Heart right ventricle (tissue), 16 donors: ENCODE measurements around the gene NTSR1. TPM values are rescaled to one million over a fixed set of nuclear protein-coding genes. Genes with fewer than 3 reads are reported as not detected.

Source experiments
- ATAC-seq, 8 donors: fragments of 200-7000 bp; cut with Tn5 transposase; one replicate each; pipeline ENCODE4 v1.9.1; 2020; ENCODE audit warnings: mild to moderate bottlenecking in 8 of 8, moderate library complexity in 8 of 8, moderate number of reproducible peaks in 1 of 8
- DNase-seq, 2 donors: peaks; one replicate each; pipeline ENCODE4 v3.0.0-alpha.2; 2020
- H3K27ac ChIP-seq, 10 donors: fragments of 200-600 bp; sonication (generic) in 2 of 10; one replicate each; pipeline versions ENCODE4 v1.5.0 to v1.8.0; 2020 to 2022; ENCODE audit warnings: mild to moderate bottlenecking in 3 of 10
- H3K27me3 ChIP-seq, 7 donors: fragments of 200-600 bp; one replicate each; pipeline ENCODE4 v1.8.0; 2021 to 2022; ENCODE audit warnings: mild to moderate bottlenecking in 2 of 7
- H3K36me3 ChIP-seq, 9 donors: fragments of 200-600 bp; sonication (generic) in 1 of 9; one replicate each; pipeline versions ENCODE4 v1.5.0 to v1.8.0; 2020 to 2022; ENCODE audit warnings: mild to moderate bottlenecking in 2 of 9
- H3K4me1 ChIP-seq, 9 donors: fragments of 200-600 bp; sonication (generic) in 1 of 9; one replicate each; pipeline versions ENCODE4 v1.5.0 to v1.8.0; 2020 to 2022; ENCODE audit warnings: mild to moderate bottlenecking in 4 of 9
- H3K4me3 ChIP-seq, 10 donors: fragments of 200-600 bp; sonication (generic) in 2 of 10; one replicate each; pipeline versions ENCODE4 v1.5.0 to v1.8.0; 2020 to 2022; ENCODE audit warnings: mild to moderate bottlenecking in 7 of 10, moderate library complexity in 2 of 10
- H3K9me3 ChIP-seq, 11 donors: fragments of 200-600 bp in 10 of 11; sonication (generic) in 2 of 11; one replicate each; pipeline versions ENCODE4 v1.5.0 to v1.8.0; 2013 to 2022; ENCODE audit warnings: mild to moderate bottlenecking in 2 of 11, control low read depth in 1 of 11, moderate library complexity in 1 of 11
- WGBS, 2 donors: extraction: QIAGEN DNeasy Blood & Tissue Kit; methylation state at CpG; one replicate each; pipeline ENCODE4 v1.1.7; 2013; ENCODE audit warnings: inconsistent platforms in 1 of 2; 5-methylcytosine and 5-hydroxymethylcytosine counted together
- intact Hi-C, 10 donors: fragments of 100-400 bp; cut with DNase I; formaldehyde crosslinking; loops; one replicate each; pipeline versions ENCODE4 v1.11.1 to v1.14.2; 2022
- polyA plus RNA-seq, 2 donors: library from polyadenylated mRNA; stranded (reverse); fragments of 200-250 nt; gene quantifications; one replicate each; pipeline ENCODE4 v1.2.3, GENCODE V29; 2013
- total RNA-seq, 10 donors: library from RNA; stranded (reverse); fragmentation: NEBNext Ultra II Directional in 3 of 10; extraction: Animal tissue kit (Norgen Biotek cat#: 25700) in 3 of 10; gene quantifications; one replicate each; pipeline versions ENCODE4 v1.2.1 to v1.2.4, GENCODE V29; 2021 to 2023
- TF ChIP-seq, protein P1 (sequence below), 9 donors: fragments of 200-600 bp; sonication (generic) in 2 of 9; IDR thresholded peaks; one replicate each; pipeline versions ENCODE4 v1.5.0 to v1.8.0; 2021 to 2022; ENCODE audit warnings: antibody characterized with exemption in 9 of 9, mild to moderate bottlenecking in 5 of 9, moderate library complexity in 1 of 9
- donor health status: Arrhythmogenic right ventricular cardiomyopathy.
- donor health status: ischemic (EF 13 %, LVEDD 7.1; RV severe dilation, severe dysfunction).
- donor health status: healthy with polysubstance abuse.
- donor health status: DM: no; HTN: yes; CAD: no.
- donor health status: DM: no; HTN: no; CAD: no.
- donor health status: ischemic (EF 25% LVEDD 6.9; RV normal size, moderate dysfunction).
- donor health status: ischemic (EF 25% LVEDD 5.7; RV mildly dilated, moderate dysfunction).
- donor health status: healthy.
- donor health status: DM: yes; HTN: yes; CAD: no.
- donor health status: Ischemic cardiomyopathy.
- donor health status: ischemic (EF 35%, LVEDD 5.7; RV mildly dilated, moderate dysfunction).
- donor health status: nonischemic (EF 11% LVEDD 7.7; RV severe dilation, severe dysfunction).
- donor health status: DM: yes; HTN: yes; CAD: no.
- donor health status: PGD.
- donor health status: ischemic (EF 29% LVEDD 5.4; RV normal size, mild dysfunction).
- donor health status: nonischemic (EF 23%, LVEDD 6.1; RV moderate dilation, normal function).

The NTSR1 gene
- total and polyA plus RNA-seq, 12 donors, result 0.08 TPM; not detected in 10

- TF ChIP-seq, protein P1, sequence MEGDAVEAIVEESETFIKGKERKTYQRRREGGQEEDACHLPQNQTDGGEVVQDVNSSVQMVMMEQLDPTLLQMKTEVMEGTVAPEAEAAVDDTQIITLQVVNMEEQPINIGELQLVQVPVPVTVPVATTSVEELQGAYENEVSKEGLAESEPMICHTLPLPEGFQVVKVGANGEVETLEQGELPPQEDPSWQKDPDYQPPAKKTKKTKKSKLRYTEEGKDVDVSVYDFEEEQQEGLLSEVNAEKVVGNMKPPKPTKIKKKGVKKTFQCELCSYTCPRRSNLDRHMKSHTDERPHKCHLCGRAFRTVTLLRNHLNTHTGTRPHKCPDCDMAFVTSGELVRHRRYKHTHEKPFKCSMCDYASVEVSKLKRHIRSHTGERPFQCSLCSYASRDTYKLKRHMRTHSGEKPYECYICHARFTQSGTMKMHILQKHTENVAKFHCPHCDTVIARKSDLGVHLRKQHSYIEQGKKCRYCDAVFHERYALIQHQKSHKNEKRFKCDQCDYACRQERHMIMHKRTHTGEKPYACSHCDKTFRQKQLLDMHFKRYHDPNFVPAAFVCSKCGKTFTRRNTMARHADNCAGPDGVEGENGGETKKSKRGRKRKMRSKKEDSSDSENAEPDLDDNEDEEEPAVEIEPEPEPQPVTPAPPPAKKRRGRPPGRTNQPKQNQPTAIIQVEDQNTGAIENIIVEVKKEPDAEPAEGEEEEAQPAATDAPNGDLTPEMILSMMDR (IDR thresholded peaks at IDR 0.05), result no peak
- WGBS, 2 donors, result 89 to 92% methylated on average over 8 of the region's 8 CpGs
- peaks cover 0 to 44% (median 9%) of the 10 kb centered on the region in 9 donors for H3K36me3 ChIP-seq
- H3K27ac ChIP-seq, result no peak overlapping the region
- H3K9me3 ChIP-seq, result no peaks in the 10 kb centered on the region
- H3K4me1 ChIP-seq, result peaks cover 6 to 63% (median 53%) of the 10 kb centered on the region in 9 donors
- no peak overlapping the region for H3K4me3 ChIP-seq
- H3K27me3 ChIP-seq, result no peaks in the 10 kb centered on the region
- intact Hi-C loops, result loop anchor here in 3 of 10 donors (5.0 to 10.0 kb wide), 3 partner anchors 294 to 657 kb away; partner anchors contain the start of genes CABLES2 (in 2 of the 3), PSMA7 (in 1 of the 3) and SS18L1 (in 1 of the 3)
- no peak for ATAC-seq
- no peak for DNase-seq
Measured at GRCh38 chr20:62799036-62799435, 90.4 kb downstream of the NTSR1 start.

GRCh38 chr20:62799459-62799858 lies 90.8 kb downstream of the NTSR1 start:
- intact Hi-C loops, result loop anchor here in 3 of 10 donors (5.0 to 10.0 kb wide), 3 partner anchors 295 to 657 kb away; partner anchors contain the start of genes CABLES2 (in 2 of the 3), PSMA7 (in 1 of the 3) and SS18L1 (in 1 of the 3)
- H3K4me3 ChIP-seq, result no peak overlapping the region
- H3K9me3 ChIP-seq, result no peaks in the 10 kb centered on the region
- peaks cover 6 to 65% (median 56%) of the 10 kb centered on the region in 9 donors for H3K4me1 ChIP-seq
- H3K27ac ChIP-seq, result no peak overlapping the region
- TF ChIP-seq, protein P1 (IDR thresholded peaks at IDR 0.05), result no peak
- no peak for DNase-seq
- H3K27me3 ChIP-seq, result no peaks in the 10 kb centered on the region
- ATAC-seq, result no peak
- WGBS, 2 donors, result 97 to 98% methylated on average over 19 of the region's 19 CpGs
- H3K36me3 ChIP-seq, result peaks cover 0 to 44% (median 9%) of the 10 kb centered on the region in 9 donors

- Histone ChIP-seq H3K36me3 (peaks cover 0 to 44% (median 9%) of the 10 kb centered on the region in 9 donors), H3K9me3 (no peaks in the 10 kb centered on the region), H3K4me1 (peaks cover 6 to 61% (median 52%) of the 10 kb centered on the region in 9 donors), H3K27ac (no peak overlapping the region), H3K27me3 (no peaks in the 10 kb centered on the region), H3K4me3 (no peak overlapping the region)
- WGBS, 2 donors, result 89% methylated on average over 10 of the region's 10 CpGs
- ATAC-seq (no peak), DNase-seq (no peak)
- intact Hi-C loops, result loop anchor here in 4 of 10 donors (5.0 to 10.0 kb wide), 3 partner anchors 295 to 658 kb away; partner anchors contain the start of genes CABLES2 (in 2 of the 4), PSMA7 (in 1 of the 4) and SS18L1 (in 1 of the 4)
- TF ChIP-seq, protein P1 (IDR thresholded peaks at IDR 0.05), result no peak
Measured at GRCh38 chr20:62799873-62800272, 91.2 kb downstream of the NTSR1 start.

DNA sequence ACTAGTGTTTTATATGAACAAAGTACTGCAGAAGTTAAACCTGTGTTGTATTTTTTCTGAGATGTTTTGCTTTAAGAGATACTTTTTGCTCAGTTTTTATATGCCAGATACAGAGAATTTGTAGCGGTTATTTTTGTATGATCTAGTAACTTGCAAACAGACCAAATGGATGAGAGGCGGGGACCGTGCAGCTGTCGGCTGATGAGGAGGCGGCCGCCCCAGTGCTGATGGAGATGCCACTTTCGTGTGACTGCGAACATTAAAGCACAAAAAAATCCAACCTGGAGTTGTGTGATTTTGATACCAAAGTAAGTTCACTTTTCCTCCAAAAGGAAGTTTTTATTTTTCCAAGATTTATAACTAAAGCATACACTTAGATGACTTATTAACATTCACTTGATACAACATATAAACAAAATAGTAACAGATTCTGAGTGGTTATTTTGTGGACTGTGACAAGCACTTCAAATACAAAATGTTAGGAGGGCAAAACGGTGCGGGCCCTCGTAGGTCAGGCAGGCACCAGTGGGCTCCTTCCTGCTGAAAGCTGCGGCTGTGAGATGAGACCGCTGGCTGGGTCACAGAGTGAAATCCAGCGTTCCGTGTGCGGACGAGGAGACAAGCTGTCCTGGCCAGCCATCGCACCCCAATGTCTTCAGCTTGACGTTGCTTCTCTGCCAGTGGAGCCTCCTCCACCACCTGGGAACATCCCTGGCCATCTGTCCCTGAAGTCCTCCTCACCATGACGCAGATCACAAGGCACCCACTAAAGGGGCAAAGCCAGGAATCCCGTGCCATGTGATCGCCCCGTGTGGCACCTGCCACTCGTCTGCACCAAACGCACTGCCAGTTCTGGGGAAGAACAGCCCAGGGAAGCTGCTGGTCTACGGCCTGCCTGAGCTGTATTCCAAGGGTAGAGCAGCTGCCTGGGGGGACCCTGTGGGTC lies 92.0 kb downstream of the NTSR1 start:
- no peak overlapping the region for H3K4me3 ChIP-seq
- TF ChIP-seq, protein P1 (IDR thresholded peaks at IDR 0.05), result no peak
- no peak for ATAC-seq
- no peaks in the 10 kb centered on the region for H3K27me3 ChIP-seq
- DNase-seq, result no peak
- peaks cover 0 to 44% (median 9%) of the 10 kb centered on the region in 9 donors for H3K36me3 ChIP-seq
- intact Hi-C loops, result loop anchor here in 1 of 10 donors (10.0 kb wide), 1 partner anchor 296 kb away; no protein-coding TSS in a partner anchor
- no peaks in the 10 kb centered on the region for H3K9me3 ChIP-seq
- peaks cover 7 to 57% (median 48%) of the 10 kb centered on the region in 9 donors for H3K4me1 ChIP-seq
- peak overlapping the region in 3 of 10 donors; percentile 68 to 77 (median 72) for H3K27ac ChIP-seq
- 79 to 83% methylated on average over 26 of the region's 26 CpGs for WGBS, 2 donors
